GM12865 (cell line): ENCODE data around the gene ACTL10.

ENCODE experiments used
- DNase-seq: peaks from one replicate; pipeline ENCODE4 v3.0.0; 2010; ENCODE audit warnings: low read depth
- H3K4me3 ChIP-seq: 2 replicates; pipeline ENCODE4 v1.5.1; 2011; ENCODE audit warnings: mild to moderate bottlenecking, low read depth, low read length, control low read depth
- CTCF ChIP-seq: IDR thresholded peaks from 2 replicates; pipeline ENCODE4 v1.5.1; 2011; ENCODE audit warnings: low read length, control low read depth, low read depth, inconsistent platforms; ENCODE audit not compliant: insufficient read depth; ENCODE audit errors: missing control alignments

The ACTL10 gene

GRCh38 chr20:33649201-33649681 lies 17.5 kb upstream of the ACTL10 start:
- no peak for DNase-seq
- no peak overlapping the region for H3K4me3 ChIP-seq
- TF ChIP-seq CTCF, result no peak

DNA sequence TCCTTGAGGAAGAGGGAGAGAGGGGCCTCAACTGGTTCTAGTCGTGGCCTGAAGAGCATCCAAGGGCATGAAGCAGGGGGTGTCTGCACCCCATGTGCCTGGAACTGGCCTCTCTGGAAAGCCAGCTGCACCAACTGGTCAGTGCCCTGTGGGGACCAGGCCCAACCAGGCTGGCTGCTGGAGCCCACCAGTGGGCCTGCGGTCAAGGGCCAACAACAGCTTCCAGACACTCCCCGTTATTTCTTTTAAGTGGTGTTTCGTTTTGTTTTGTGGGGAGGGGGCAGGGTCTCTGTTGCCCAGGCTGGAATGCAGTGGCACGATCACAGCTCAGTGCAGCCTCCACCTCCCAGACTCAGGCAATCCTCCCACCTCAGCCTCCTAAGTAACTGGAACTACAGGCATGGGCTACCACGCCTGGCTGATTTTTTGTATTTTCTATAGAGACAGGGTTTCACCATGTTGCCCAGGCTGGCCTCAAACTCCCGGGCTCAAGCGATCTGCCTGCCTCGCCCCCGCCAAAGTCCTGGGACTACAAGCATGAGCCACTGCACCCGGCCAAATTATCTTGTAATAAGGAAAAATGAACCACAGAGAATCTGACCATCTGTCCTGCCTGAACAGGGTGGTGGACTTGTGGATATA lies 16.5 kb upstream of the ACTL10 start:
- H3K4me3 ChIP-seq, result no peak overlapping the region
- no peak for TF ChIP-seq CTCF
- no peak for DNase-seq

DNA sequence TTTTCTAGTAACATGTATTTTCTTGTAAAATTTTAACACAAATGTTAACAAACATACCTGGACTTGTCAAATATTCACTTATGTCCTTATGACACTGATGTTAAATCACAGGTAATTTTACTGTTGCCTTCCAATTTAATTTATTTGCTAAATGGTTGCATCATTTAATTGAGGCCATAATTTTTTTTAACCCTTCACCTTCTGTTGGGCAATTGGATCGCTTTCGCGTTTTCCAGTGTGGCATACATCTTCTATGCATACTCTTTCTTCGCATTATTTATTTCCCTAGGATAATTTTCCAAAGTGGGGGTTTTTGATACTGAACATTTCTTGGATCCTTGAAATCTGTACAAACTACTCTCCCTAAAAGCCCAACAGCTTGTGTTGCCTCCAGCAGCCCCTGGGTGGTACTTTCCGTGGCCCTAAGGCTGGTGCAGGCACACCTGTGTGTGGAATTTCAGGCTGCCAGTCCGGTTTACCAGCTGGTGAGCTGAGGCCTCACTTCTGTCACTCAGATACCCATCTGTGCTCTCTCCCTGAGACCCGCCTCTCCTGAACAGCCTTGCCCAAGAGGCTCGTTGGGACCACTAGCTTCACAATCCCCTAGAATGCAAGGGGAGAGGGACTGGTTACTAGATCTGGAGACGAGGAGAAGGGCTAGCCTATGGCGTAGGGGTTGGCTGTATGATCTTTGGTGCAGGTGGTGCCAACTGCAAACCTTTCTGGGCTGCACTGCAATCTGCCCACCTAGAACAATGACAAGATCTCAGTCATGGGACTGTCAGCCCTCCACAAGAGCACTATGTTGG lies 15.8 kb upstream of the ACTL10 start:
- no peak for DNase-seq
- no peak overlapping the region for H3K4me3 ChIP-seq
- TF ChIP-seq CTCF, result no peak

GRCh38 chr20:33651562-33652048 lies 15.1 kb upstream of the ACTL10 start:
- H3K4me3 ChIP-seq, result no peak overlapping the region
- TF ChIP-seq CTCF, result no peak
- no peak for DNase-seq

GRCh38 chr20:33653218-33653899 lies 13.4 kb upstream of the ACTL10 start:
- no peak overlapping the region for H3K4me3 ChIP-seq
- peak; percentile 78 for DNase-seq
- peak; percentile 83 for TF ChIP-seq CTCF

DNA sequence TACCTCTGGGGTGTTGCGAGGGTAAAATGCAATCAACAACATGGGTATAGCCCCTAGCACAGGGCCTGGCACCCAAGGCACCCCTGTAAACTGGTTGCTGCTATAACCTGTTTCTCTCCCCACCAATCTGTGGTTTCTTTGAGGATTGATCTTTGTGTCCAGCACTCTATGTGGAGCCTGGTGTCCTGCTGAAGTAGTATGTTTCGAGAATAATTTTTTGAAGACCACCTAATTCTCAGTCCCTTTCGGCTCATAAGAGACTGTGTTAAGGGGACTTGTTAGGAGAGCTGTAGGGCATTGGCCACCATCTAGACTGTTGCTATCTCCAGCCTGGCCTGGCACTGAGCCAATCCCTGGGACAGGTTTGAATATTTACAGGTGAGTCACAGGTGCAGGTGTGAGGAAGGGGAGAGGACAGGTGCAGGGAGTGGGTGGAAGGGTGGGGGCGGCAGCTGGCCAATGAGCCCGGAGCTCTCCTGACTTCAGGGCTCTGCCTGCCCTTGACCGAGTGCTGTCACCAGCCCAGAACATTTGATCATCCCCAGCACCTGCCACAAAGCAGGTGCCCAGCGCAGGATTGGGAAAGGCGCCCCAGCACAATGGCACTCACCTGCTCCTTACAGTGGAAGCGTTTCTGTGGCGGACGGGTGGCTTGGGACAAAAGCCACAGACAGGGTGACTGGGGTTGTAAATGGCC lies 12.7 kb upstream of the ACTL10 start:
- no peak for TF ChIP-seq CTCF
- no peak for DNase-seq
- H3K4me3 ChIP-seq, result no peak overlapping the region
